ENCODE data around the gene FEZ2.

Gene FEZ2

GRCh38 chr2:36559221-36559942, 38.6 kb downstream of the FEZ2 start:
- CTCF ChIA-PET = no interaction called here
- no peak for DNase-seq (ENCODE audit: extremely low spot score)
- no peak for TF ChIP-seq PKNOX1 (IDR thresholded peaks at IDR 0.05)
- no peak for TF ChIP-seq L3MBTL2 (conservative IDR thresholded peaks at IDR 0.05)
- no peak for TF ChIP-seq NFRKB (IDR thresholded peaks at IDR 0.05)
- TF ChIP-seq FOXA1 (IDR thresholded peaks at IDR 0.05) = no peak
- no peak for TF ChIP-seq TARDBP (IDR thresholded peaks at IDR 0.05)
- TF ChIP-seq FOXK2 (IDR thresholded peaks at IDR 0.05) = no peak
- no peak for TF ChIP-seq FOXM1 (IDR thresholded peaks at IDR 0.05; ENCODE audit: borderline replicate concordance)
- no peak for TF ChIP-seq SUZ12 (IDR thresholded peaks at IDR 0.05)
- no peak for TF ChIP-seq HDGF (IDR thresholded peaks at IDR 0.05; ENCODE audit: borderline replicate concordance)
- TF ChIP-seq ELF4 (IDR thresholded peaks at IDR 0.05) = no peak
- TF ChIP-seq ARNT (IDR thresholded peaks at IDR 0.05) = no peak
- POLR2A ChIA-PET = no interaction called here

- DNase-seq (ENCODE audit: extremely low spot score) = no peak
- ChIA-PET CTCF (no interaction called here), POLR2A (interaction anchor here (1.2 kb wide), 1 partner anchor 12 kb away, joined by 3 read pairs; no protein-coding TSS in a partner anchor)
- TF ChIP-seq FOXM1 (IDR thresholded peaks at IDR 0.05; ENCODE audit: borderline replicate concordance) = no peak
- no peak for TF ChIP-seq L3MBTL2 (conservative IDR thresholded peaks at IDR 0.05)
- TF ChIP-seq BHLHE40 (IDR thresholded peaks at IDR 0.05; ENCODE audit: borderline replicate concordance) = no peak
- TF ChIP-seq TARDBP (IDR thresholded peaks at IDR 0.05) = no peak
- no peak for TF ChIP-seq SUZ12 (IDR thresholded peaks at IDR 0.05)
- no peak for TF ChIP-seq FOXK2 (IDR thresholded peaks at IDR 0.05)
- TF ChIP-seq NFRKB (IDR thresholded peaks at IDR 0.05) = no peak
- TF ChIP-seq ARNT (IDR thresholded peaks at IDR 0.05) = no peak
- no peak for TF ChIP-seq ELF4 (IDR thresholded peaks at IDR 0.05)
- no peak for TF ChIP-seq LEF1 (IDR thresholded peaks at IDR 0.05; ENCODE audit: borderline replicate concordance)
- no peak for TF ChIP-seq HDGF (IDR thresholded peaks at IDR 0.05; ENCODE audit: borderline replicate concordance)
- TF ChIP-seq ZNF384 (IDR thresholded peaks at IDR 0.05) = no peak
- TF ChIP-seq FOXA1 (IDR thresholded peaks at IDR 0.05) = no peak
- no peak for TF ChIP-seq PKNOX1 (IDR thresholded peaks at IDR 0.05)
- no peak for TF ChIP-seq CTBP1 (IDR thresholded peaks at IDR 0.05; ENCODE audit: borderline replicate concordance)
- TF ChIP-seq SP1 (IDR thresholded peaks at IDR 0.05) = no peak
These were observed 41.1 kb downstream of the FEZ2 start for GRCh38 chr2:36556842-36557241.

GRCh38 chr2:36555789-36556188, 42.2 kb downstream of the FEZ2 start:
- POLR2A ChIA-PET = no interaction called here
- CTCF ChIA-PET = no interaction called here
- no peak for DNase-seq (ENCODE audit: extremely low spot score)
- TF ChIP-seq PKNOX1 (IDR thresholded peaks at IDR 0.05) = no peak
- no peak for TF ChIP-seq TARDBP (IDR thresholded peaks at IDR 0.05)
- no peak for TF ChIP-seq SUZ12 (IDR thresholded peaks at IDR 0.05)
- no peak for TF ChIP-seq FOXA1 (IDR thresholded peaks at IDR 0.05)
- no peak for TF ChIP-seq FOXK2 (IDR thresholded peaks at IDR 0.05)
- no peak for TF ChIP-seq BHLHE40 (IDR thresholded peaks at IDR 0.05; ENCODE audit: borderline replicate concordance)
- no peak for TF ChIP-seq LEF1 (IDR thresholded peaks at IDR 0.05; ENCODE audit: borderline replicate concordance)
- TF ChIP-seq FOXM1 (IDR thresholded peaks at IDR 0.05; ENCODE audit: borderline replicate concordance) = no peak
- TF ChIP-seq ARNT (IDR thresholded peaks at IDR 0.05) = no peak
- no peak for TF ChIP-seq NFRKB (IDR thresholded peaks at IDR 0.05)

GRCh38 chr2:36554531-36554930, 43.4 kb downstream of the FEZ2 start:
- TF ChIP-seq HDGF (IDR thresholded peaks at IDR 0.05; ENCODE audit: borderline replicate concordance) = no peak
- no peak for TF ChIP-seq FOXM1 (IDR thresholded peaks at IDR 0.05; ENCODE audit: borderline replicate concordance)
- no peak for TF ChIP-seq ELF4 (IDR thresholded peaks at IDR 0.05)
- no peak for TF ChIP-seq PKNOX1 (IDR thresholded peaks at IDR 0.05)
- TF ChIP-seq FOXA1 (IDR thresholded peaks at IDR 0.05) = no peak
- no peak for TF ChIP-seq FOXK2 (IDR thresholded peaks at IDR 0.05)
- TF ChIP-seq BHLHE40 (IDR thresholded peaks at IDR 0.05; ENCODE audit: borderline replicate concordance) = no peak
- TF ChIP-seq TARDBP (IDR thresholded peaks at IDR 0.05) = no peak
- no peak for TF ChIP-seq ARNT (IDR thresholded peaks at IDR 0.05)
- no peak for TF ChIP-seq ZNF384 (IDR thresholded peaks at IDR 0.05)
- no peak for TF ChIP-seq NFRKB (IDR thresholded peaks at IDR 0.05)
- no peak for TF ChIP-seq LEF1 (IDR thresholded peaks at IDR 0.05; ENCODE audit: borderline replicate concordance)
- POLR2A ChIA-PET = no interaction called here
- CTCF ChIA-PET = interaction anchor here (0.6 kb wide), 1 partner anchor 171 kb away, joined by 3 read pairs; no protein-coding TSS in a partner anchor

GRCh38 chr2:36553683-36554082, 44.3 kb downstream of the FEZ2 start:
- ChIA-PET POLR2A (no interaction called here), CTCF (no interaction called here)
- DNase-seq (ENCODE audit: extremely low spot score) = no peak
- TF ChIP-seq ZNF384 (IDR thresholded peaks at IDR 0.05) = no peak
- TF ChIP-seq TARDBP (IDR thresholded peaks at IDR 0.05) = no peak
- TF ChIP-seq ARNT (IDR thresholded peaks at IDR 0.05) = no peak
- no peak for TF ChIP-seq CTBP1 (IDR thresholded peaks at IDR 0.05; ENCODE audit: borderline replicate concordance)
- no peak for TF ChIP-seq PKNOX1 (IDR thresholded peaks at IDR 0.05)
- no peak for TF ChIP-seq SP1 (IDR thresholded peaks at IDR 0.05)
- TF ChIP-seq ELF4 (IDR thresholded peaks at IDR 0.05) = no peak
- no peak for TF ChIP-seq FOXA1 (IDR thresholded peaks at IDR 0.05)
- no peak for TF ChIP-seq LEF1 (IDR thresholded peaks at IDR 0.05; ENCODE audit: borderline replicate concordance)
- TF ChIP-seq HDGF (IDR thresholded peaks at IDR 0.05; ENCODE audit: borderline replicate concordance) = no peak
- no peak for TF ChIP-seq L3MBTL2 (conservative IDR thresholded peaks at IDR 0.05)
- TF ChIP-seq BHLHE40 (IDR thresholded peaks at IDR 0.05; ENCODE audit: borderline replicate concordance) = no peak
- no peak for TF ChIP-seq FOXK2 (IDR thresholded peaks at IDR 0.05)
- TF ChIP-seq NFRKB (IDR thresholded peaks at IDR 0.05) = no peak

More at GRCh38 chr2:36554531-36554930, 43.4 kb downstream of the FEZ2 start:
- DNase-seq (ENCODE audit: extremely low spot score) = no peak

Data from HEK293T (cell line).